ENCODE results near the gene PIM3. TPM values are rescaled to one million over a fixed set of nuclear protein-coding genes. Genes with fewer than 3 reads are reported as not detected.

Gene PIM3
- total and polyA plus RNA-seq, 9 donors, result 7.3 to 291 (median 34.1) TPM

GRCh38 chr22:49961005-49961600 lies 531 bp downstream of the PIM3 start:
- Histone ChIP-seq H3K27me3 (no peaks in the 10 kb centered on the region), H3K36me3 (no peaks in the 10 kb centered on the region), H3K9me3 (no peaks in the 10 kb centered on the region), H3K4me3 (peak overlapping the region; percentile 82), H3K27ac (peak overlapping the region; percentile 97 to 99), H3K4me1 (ENCODE audit: insufficient read depth) (peaks cover 10% of the 10 kb centered on the region)
- peak; percentile 36 to 68 (median 53) for DNase-seq
- 0 to 1% (median 1%) methylated on average over 3 to 84 of the region's 84 CpGs for WGBS, 3 donors
- no peak for TF ChIP-seq CTCF (IDR thresholded peaks at IDR 0.05)
- no peak for TF ChIP-seq EP300 (IDR thresholded peaks at IDR 0.05)
- no peak for TF ChIP-seq POLR2A (IDR thresholded peaks at IDR 0.05)
- intact Hi-C loops (cut with DNase I), result no loop called here

- no peaks in the 10 kb centered on the region for H3K36me3 ChIP-seq
- intact Hi-C loops (cut with DNase I), result no loop called here
- no peak for DNase-seq
- no peaks in the 10 kb centered on the region for H3K9me3 ChIP-seq
- H3K27me3 ChIP-seq, result no peaks in the 10 kb centered on the region
- H3K27ac ChIP-seq, result peak overlapping the region; percentile 97 to 99
- 1 to 2% (median 1%) methylated on average over 24 to 49 of the region's 49 CpGs for WGBS, 3 donors
- H3K4me1 ChIP-seq (ENCODE audit: insufficient read depth), result peaks cover 14% of the 10 kb centered on the region
- H3K4me3 ChIP-seq, result peak overlapping the region; percentile 82
- no peak for TF ChIP-seq EP300 (IDR thresholded peaks at IDR 0.05)
- no peak for TF ChIP-seq CTCF (IDR thresholded peaks at IDR 0.05)
- TF ChIP-seq POLR2A (IDR thresholded peaks at IDR 0.05), result no peak
Observed at GRCh38 chr22:49961601-49962011, 1.0 kb downstream of the PIM3 start.

GRCh38 chr22:49962012-49962750 lies 1.6 kb downstream of the PIM3 start:
- no peaks in the 10 kb centered on the region for H3K27me3 ChIP-seq
- peak; percentile 91 to 95 (median 93) for DNase-seq
- peaks cover 20% of the 10 kb centered on the region for H3K4me1 ChIP-seq (ENCODE audit: insufficient read depth)
- no peaks in the 10 kb centered on the region for H3K9me3 ChIP-seq
- H3K36me3 ChIP-seq, result no peaks in the 10 kb centered on the region
- peak overlapping the region; percentile 97 to 99 for H3K27ac ChIP-seq
- 2 to 14% (median 4%) methylated on average over 13 to 69 of the region's 70 CpGs for WGBS, 3 donors
- TF ChIP-seq CTCF (IDR thresholded peaks at IDR 0.05) (peak in 1 of 3 donors; percentile 8), POLR2A (IDR thresholded peaks at IDR 0.05) (no peak)
- intact Hi-C loops (cut with DNase I), result no loop called here
- peak overlapping the region; percentile 82 for H3K4me3 ChIP-seq

- Histone ChIP-seq H3K4me1 (ENCODE audit: insufficient read depth) (peaks cover 28% of the 10 kb centered on the region), H3K36me3 (no peaks in the 10 kb centered on the region), H3K27ac (peak overlapping the region; percentile 31 to 49), H3K9me3 (no peaks in the 10 kb centered on the region), H3K27me3 (no peaks in the 10 kb centered on the region), H3K4me3 (peak overlapping the region; percentile 82)
- intact Hi-C loops (cut with DNase I), result no loop called here
- peak; percentile 49 to 76 (median 70) for DNase-seq
- TF ChIP-seq POLR2A (IDR thresholded peaks at IDR 0.05) (no peak), CTCF (IDR thresholded peaks at IDR 0.05) (no peak), EP300 (IDR thresholded peaks at IDR 0.05) (no peak)
- WGBS, 3 donors, result 56 to 59% (median 58%) methylated on average over 55 to 63 of the region's 63 CpGs
Observed at GRCh38 chr22:49962751-49963646, 2.4 kb downstream of the PIM3 start.
